ENCODE measurements around the gene BAZ2B. TPM values are rescaled to one million over a fixed set of nuclear protein-coding genes. Genes with fewer than 3 reads are reported as not detected.

BAZ2B gene
- total and polyA plus RNA-seq, 2 experiments from 2014 or later = 51.7 to 62.9 TPM

- no peaks in the 10 kb centered on the region for H4K20me1 ChIP-seq (replicated peaks; ENCODE audit: insufficient read depth)
- Mint-ChIP-seq H3K4me3 (no peak overlapping the region), H3K27me3 (ENCODE audit: insufficient read depth, low read depth, poor library complexity) (no peaks in the 10 kb centered on the region), H3K9me3 (no peaks in the 10 kb centered on the region), H3K4me1 (peaks cover 19% of the 10 kb centered on the region), H3K27ac (no peak overlapping the region), H3K36me3 (ENCODE audit: low read depth) (peaks cover 4% of the 10 kb centered on the region; the same call in 2 of the 3 replicates)
- peaks cover 10% of the 10 kb centered on the region; the same call in 1 of the 2 replicates for H3K4me1 ChIP-seq (ENCODE audit: insufficient read depth)
- TF ChIP-seq EZH2 (IDR thresholded peaks at IDR 0.05; ENCODE audit: low read depth, unreplicated experiment) (no peak), ZNF331 (CRISPR knock-in tag; IDR thresholded peaks at IDR 0.05; ENCODE audit: low read depth) (no peak), REST (IDR thresholded peaks at IDR 0.05; ENCODE audit: unreplicated experiment) (no peak), POLR2AphosphoS5 (IDR thresholded peaks at IDR 0.05; ENCODE audit: low read depth) (no peak), EZH2phosphoT487 (IDR thresholded peaks at IDR 0.05; ENCODE audit: unreplicated experiment) (no peak), STAT1 (IDR thresholded peaks at IDR 0.05; ENCODE audit: unreplicated experiment) (no peak), CREB1 (CRISPR knock-in tag; IDR thresholded peaks at IDR 0.05; ENCODE audit: low read depth) (no peak), ETS1 (IDR thresholded peaks at IDR 0.05) (no peak), NANOG (IDR thresholded peaks at IDR 0.05; ENCODE audit: borderline replicate concordance) (no peak), JUNB (IDR thresholded peaks at IDR 0.05; ENCODE audit: unreplicated experiment) (no peak), ZNF114 (CRISPR knock-in tag; IDR thresholded peaks at IDR 0.05) (no peak)
- TF ChIP-seq, protein P1, sequence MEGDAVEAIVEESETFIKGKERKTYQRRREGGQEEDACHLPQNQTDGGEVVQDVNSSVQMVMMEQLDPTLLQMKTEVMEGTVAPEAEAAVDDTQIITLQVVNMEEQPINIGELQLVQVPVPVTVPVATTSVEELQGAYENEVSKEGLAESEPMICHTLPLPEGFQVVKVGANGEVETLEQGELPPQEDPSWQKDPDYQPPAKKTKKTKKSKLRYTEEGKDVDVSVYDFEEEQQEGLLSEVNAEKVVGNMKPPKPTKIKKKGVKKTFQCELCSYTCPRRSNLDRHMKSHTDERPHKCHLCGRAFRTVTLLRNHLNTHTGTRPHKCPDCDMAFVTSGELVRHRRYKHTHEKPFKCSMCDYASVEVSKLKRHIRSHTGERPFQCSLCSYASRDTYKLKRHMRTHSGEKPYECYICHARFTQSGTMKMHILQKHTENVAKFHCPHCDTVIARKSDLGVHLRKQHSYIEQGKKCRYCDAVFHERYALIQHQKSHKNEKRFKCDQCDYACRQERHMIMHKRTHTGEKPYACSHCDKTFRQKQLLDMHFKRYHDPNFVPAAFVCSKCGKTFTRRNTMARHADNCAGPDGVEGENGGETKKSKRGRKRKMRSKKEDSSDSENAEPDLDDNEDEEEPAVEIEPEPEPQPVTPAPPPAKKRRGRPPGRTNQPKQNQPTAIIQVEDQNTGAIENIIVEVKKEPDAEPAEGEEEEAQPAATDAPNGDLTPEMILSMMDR (conservative IDR thresholded peaks at IDR 0.05; ENCODE audit: low read depth in 2 of 2) = no peak
- TF ChIP-seq, protein P2, sequence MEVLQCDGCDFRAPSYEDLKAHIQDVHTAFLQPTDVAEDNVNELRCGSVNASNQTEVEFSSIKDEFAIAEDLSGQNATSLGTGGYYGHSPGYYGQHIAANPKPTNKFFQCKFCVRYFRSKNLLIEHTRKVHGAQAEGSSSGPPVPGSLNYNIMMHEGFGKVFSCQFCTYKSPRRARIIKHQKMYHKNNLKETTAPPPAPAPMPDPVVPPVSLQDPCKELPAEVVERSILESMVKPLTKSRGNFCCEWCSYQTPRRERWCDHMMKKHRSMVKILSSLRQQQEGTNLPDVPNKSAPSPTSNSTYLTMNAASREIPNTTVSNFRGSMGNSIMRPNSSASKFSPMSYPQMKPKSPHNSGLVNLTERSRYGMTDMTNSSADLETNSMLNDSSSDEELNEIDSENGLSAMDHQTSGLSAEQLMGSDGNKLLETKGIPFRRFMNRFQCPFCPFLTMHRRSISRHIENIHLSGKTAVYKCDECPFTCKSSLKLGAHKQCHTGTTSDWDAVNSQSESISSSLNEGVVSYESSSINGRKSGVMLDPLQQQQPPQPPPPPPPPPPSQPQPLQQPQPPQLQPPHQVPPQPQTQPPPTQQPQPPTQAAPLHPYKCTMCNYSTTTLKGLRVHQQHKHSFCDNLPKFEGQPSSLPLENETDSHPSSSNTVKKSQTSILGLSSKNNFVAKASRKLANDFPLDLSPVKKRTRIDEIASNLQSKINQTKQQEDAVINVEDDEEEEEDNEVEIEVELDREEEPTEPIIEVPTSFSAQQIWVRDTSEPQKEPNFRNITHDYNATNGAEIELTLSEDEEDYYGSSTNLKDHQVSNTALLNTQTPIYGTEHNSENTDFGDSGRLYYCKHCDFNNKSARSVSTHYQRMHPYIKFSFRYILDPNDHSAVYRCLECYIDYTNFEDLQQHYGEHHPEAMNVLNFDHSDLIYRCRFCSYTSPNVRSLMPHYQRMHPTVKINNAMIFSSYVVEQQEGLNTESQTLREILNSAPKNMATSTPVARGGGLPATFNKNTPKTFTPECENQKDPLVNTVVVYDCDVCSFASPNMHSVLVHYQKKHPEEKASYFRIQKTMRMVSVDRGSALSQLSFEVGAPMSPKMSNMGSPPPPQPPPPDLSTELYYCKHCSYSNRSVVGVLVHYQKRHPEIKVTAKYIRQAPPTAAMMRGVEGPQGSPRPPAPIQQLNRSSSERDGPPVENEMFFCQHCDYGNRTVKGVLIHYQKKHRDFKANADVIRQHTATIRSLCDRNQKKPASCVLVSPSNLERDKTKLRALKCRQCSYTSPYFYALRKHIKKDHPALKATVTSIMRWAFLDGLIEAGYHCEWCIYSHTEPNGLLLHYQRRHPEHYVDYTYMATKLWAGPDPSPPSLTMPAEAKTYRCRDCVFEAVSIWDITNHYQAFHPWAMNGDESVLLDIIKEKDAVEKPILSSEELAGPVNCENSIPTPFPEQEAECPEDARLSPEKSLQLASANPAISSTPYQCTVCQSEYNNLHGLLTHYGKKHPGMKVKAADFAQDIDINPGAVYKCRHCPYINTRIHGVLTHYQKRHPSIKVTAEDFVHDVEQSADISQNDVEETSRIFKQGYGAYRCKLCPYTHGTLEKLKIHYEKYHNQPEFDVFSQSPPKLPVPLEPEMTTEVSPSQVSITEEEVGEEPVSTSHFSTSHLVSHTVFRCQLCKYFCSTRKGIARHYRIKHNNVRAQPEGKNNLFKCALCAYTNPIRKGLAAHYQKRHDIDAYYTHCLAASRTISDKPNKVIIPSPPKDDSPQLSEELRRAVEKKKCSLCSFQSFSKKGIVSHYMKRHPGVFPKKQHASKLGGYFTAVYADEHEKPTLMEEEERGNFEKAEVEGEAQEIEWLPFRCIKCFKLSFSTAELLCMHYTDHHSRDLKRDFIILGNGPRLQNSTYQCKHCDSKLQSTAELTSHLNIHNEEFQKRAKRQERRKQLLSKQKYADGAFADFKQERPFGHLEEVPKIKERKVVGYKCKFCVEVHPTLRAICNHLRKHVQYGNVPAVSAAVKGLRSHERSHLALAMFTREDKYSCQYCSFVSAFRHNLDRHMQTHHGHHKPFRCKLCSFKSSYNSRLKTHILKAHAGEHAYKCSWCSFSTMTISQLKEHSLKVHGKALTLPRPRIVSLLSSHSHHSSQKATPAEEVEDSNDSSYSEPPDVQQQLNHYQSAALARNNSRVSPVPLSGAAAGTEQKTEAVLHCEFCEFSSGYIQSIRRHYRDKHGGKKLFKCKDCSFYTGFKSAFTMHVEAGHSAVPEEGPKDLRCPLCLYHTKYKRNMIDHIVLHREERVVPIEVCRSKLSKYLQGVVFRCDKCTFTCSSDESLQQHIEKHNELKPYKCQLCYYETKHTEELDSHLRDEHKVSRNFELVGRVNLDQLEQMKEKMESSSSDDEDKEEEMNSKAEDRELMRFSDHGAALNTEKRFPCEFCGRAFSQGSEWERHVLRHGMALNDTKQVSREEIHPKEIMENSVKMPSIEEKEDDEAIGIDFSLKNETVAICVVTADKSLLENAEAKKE (CRISPR knock-in tag; IDR thresholded peaks at IDR 0.05) = no peak
- no peaks in the 10 kb centered on the region for H3K27me3 ChIP-seq (ENCODE audit: insufficient read depth)
- H3K4me3 ChIP-seq = no peak overlapping the region
- no peaks in the 10 kb centered on the region for H3K9me2 ChIP-seq (ENCODE audit: insufficient read depth)
- H3K4me2 ChIP-seq = no peak overlapping the region
- no peak for DNase-seq (ENCODE audit: low spot score)
- H3F3A ChIP-seq (replicated peaks; ENCODE audit: low read depth) = no peaks in the 10 kb centered on the region
- H2AFZ ChIP-seq = no peak overlapping the region
- no peak overlapping the region for H3K27ac ChIP-seq (ENCODE audit: low read depth)
- H3K79me2 ChIP-seq (replicated peaks; ENCODE audit: insufficient read depth) = peaks cover 51% of the 10 kb centered on the region
- no peaks in the 10 kb centered on the region for H3K36me3 ChIP-seq (ENCODE audit: insufficient read depth)
- ATAC-seq = no peak
Measured at GRCh38 chr2:159559034-159559433, 57.3 kb downstream of the BAZ2B start.

Data from GM23338 (cell line).